Measurements from ENCODE around the gene ARHGDIA.

DNA sequence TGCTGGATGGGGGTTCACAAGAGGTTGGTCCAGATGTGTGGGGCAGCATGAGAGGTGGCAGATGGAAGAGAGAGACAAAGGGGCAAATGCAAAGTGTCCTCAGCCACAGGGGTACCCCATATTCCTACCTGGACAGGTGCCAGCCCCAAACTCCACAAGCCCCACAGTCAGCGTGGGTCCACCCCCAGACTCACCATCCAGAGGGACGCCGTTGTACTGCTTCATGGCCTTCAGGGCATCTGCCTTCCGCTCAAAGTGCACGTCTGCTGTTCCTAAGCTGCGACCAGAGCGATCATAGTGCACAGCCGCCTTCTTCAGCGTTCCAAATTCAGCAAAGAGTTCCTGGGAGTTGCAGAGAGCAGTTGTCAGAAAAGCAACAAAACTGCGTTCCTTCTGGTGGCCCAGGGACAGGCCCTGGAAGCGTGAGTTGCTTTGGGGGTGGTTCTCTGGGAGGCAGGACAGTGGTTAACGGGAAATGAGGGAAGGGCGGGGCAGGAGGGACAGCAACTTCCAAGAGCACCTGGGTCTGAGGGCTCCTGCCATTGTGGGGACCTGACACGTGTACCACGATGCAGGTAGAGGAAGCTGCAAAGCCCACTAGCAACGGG lies 18.0 kb upstream of the ARHGDIA start:
- TF ChIP-seq PAX5 (IDR thresholded peaks at IDR 0.05; ENCODE audit: insufficient read depth, low read length, severe bottlenecking) (no peak), POLR2A (IDR thresholded peaks at IDR 0.05; ENCODE audit: low read depth, low read length) (no peak), POLR2AphosphoS5 (IDR thresholded peaks at IDR 0.05; ENCODE audit: low read depth, low read length) (no peak), TAF1 (IDR thresholded peaks at IDR 0.05; ENCODE audit: low read depth, low read length) (no peak), SPI1 (IDR thresholded peaks at IDR 0.05; ENCODE audit: low read depth, low read length) (no peak)

Data from GM12891 (cell line).